IPS DF 6.9 (cell line): ENCODE results near the gene CREBRF.
A peak's percentile ranks its signal among the peaks of the same experiment; 100 is the strongest.
"Not testable (repeated sequence)": the region's sequence is repeated elsewhere in the genome, so short reads cannot be mapped to it uniquely, and the experiment has no call there.

Source experiments
- DNase-seq: peaks from one replicate; pipeline ENCODE4 v3.0.0-alpha.2; 2013; ENCODE audit warnings: low read depth, low spot score
- H3K27ac ChIP-seq: one replicate; pipeline ENCODE4 v1.5.1; 2013; ENCODE audit warnings: low read length, control low read depth
- H3K27me3 ChIP-seq: 2 replicates; pipeline ENCODE4 v1.6.1; 2013; ENCODE audit warnings: mild to moderate bottlenecking, low read length; ENCODE audit not compliant: control insufficient read depth, insufficient read depth
- H3K36me3 ChIP-seq: 2 replicates; pipeline ENCODE4 v1.6.1; 2013; ENCODE audit warnings: low read length; ENCODE audit not compliant: control insufficient read depth, insufficient read depth
- H3K4me1 ChIP-seq: 2 replicates; pipeline ENCODE4 v1.6.1; 2013; ENCODE audit warnings: low read length; ENCODE audit not compliant: control insufficient read depth, insufficient read depth
- H3K4me3 ChIP-seq: 2 replicates; pipeline ENCODE4 v1.5.1; 2013; ENCODE audit warnings: mild to moderate bottlenecking, low read length
- H3K9me3 ChIP-seq: 2 replicates; pipeline ENCODE4 v1.6.1; 2013; ENCODE audit warnings: low read length, inconsistent platforms; ENCODE audit not compliant: control insufficient read depth, insufficient read depth
- WGBS: extraction: QIAGEN DNeasy Blood & Tissue Kit; methylation state at CpG from one replicate; pipeline ENCODE4 v1.1.7; 2013; ENCODE audit warnings: mixed read lengths, missing lambda C conversion rate; ENCODE audit not compliant: insufficient read length, insufficient coverage; 5-methylcytosine and 5-hydroxymethylcytosine counted together

CREBRF gene

DNA sequence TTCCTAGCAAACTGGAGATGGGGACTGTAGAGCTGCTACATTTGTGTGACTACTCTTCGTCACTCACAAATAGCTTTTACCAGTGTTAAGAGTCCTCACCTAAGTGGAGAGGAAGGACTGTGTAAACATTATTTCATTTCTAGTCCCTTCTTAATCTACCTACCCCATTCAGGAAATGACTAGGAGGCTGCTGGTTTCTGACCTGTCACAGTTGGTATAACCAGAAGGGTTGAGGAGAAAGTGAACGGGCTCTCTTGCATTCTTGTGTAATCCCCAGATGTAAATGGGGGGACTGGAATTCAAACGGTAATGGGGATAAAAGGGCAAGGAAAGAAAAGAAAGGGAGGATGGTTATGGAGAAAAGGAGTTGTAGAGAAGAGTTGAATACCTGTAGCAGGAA, 52.8 kb downstream of the CREBRF start:
- 100% methylated on average over 1 of the region's 3 CpGs for WGBS
- Histone ChIP-seq H3K4me1 (peaks cover 1% of the 10 kb centered on the region; the same call in 1 of the 2 replicates), H3K9me3 (no peaks in the 10 kb centered on the region), H3K4me3 (no peak overlapping the region), H3K36me3 (no peaks in the 10 kb centered on the region), H3K27me3 (0 out of 2 replicates have a peak, but pooled peaks cover 1% of the 10 kb centered on the region), H3K27ac (no peak overlapping the region)
- no peak for DNase-seq

DNA sequence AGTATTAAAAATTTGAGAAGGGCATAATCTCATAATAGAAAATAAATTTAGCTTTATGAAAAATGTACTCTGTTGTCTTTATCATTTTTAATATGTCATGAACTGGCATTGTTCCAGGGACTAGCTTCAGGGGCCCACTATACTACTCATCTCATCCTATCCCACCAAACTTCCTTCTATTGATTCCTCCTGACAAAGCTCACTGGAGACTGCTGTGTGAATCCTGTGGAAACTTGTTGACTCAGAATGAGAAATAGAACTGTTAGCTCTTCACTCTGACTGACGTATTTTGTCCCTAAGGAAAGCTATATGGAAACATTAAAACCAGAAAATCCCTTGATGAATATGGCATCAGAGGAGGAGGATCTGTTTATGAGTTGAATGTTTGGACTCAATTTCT, 58.4 kb downstream of the CREBRF start:
- H3K36me3 ChIP-seq: no peaks in the 10 kb centered on the region
- H3K4me1 ChIP-seq: no peaks in the 10 kb centered on the region
- H3K9me3 ChIP-seq: no peaks in the 10 kb centered on the region
- WGBS: no CpG with 5 or more reads among the region's 1 CpG
- no peak overlapping the region for H3K4me3 ChIP-seq
- no peak for DNase-seq
- H3K27ac ChIP-seq: no peak overlapping the region
- H3K27me3 ChIP-seq: no peaks in the 10 kb centered on the region

DNA sequence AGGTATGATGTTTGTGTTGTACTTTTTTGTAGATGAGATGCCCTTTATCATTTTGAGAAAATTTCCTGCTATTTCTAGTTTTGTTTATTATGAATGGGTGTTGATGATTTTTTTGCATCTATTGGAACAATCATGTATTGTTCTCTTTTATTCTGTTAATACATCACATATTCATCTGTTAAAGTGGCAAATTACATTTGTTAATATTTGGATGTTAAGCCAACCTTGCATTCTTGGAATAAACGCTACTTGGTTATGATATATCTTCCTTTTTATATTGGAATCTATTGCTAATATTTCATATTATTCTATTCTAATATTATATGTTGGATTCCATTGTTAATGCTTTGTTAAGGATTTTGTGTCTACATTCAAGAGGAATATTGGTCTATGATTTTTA, 63.6 kb downstream of the CREBRF start:
- Histone ChIP-seq H3K36me3 (no peaks in the 10 kb centered on the region), H3K4me3 (no peak overlapping the region), H3K4me1 (no peaks in the 10 kb centered on the region), H3K27ac (no peak overlapping the region), H3K27me3 (no peaks in the 10 kb centered on the region), H3K9me3 (no peaks in the 10 kb centered on the region)
- no CpG with 5 or more reads among the region's 1 CpG for WGBS
- no peak for DNase-seq

DNA sequence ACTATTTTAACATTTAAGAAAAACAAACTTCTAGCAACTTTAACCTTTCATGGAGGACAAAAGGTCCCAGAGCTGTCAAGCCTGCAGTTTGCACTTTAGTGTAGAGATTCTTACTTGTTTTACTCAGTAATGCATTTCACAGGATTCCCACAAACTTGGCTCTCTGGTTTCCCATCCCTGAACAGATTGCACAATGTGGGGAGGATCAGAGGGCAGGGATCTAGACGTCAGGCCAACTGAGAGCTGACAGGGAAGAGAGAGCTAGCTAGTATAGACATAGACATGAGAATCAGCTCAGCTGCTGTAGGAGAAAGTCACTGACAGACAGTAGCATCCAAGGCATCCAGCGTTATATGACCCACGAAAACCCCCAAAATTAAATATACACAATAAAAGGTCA, 67.3 kb downstream of the CREBRF start:
- no peaks in the 10 kb centered on the region for H3K4me1 ChIP-seq
- H3K36me3 ChIP-seq: no peaks in the 10 kb centered on the region
- no CpG with 5 or more reads among the region's 3 CpGs for WGBS
- H3K9me3 ChIP-seq: no peaks in the 10 kb centered on the region
- no peak for DNase-seq
- no peak overlapping the region for H3K4me3 ChIP-seq
- H3K27me3 ChIP-seq: no peaks in the 10 kb centered on the region
- no peak overlapping the region for H3K27ac ChIP-seq

DNA sequence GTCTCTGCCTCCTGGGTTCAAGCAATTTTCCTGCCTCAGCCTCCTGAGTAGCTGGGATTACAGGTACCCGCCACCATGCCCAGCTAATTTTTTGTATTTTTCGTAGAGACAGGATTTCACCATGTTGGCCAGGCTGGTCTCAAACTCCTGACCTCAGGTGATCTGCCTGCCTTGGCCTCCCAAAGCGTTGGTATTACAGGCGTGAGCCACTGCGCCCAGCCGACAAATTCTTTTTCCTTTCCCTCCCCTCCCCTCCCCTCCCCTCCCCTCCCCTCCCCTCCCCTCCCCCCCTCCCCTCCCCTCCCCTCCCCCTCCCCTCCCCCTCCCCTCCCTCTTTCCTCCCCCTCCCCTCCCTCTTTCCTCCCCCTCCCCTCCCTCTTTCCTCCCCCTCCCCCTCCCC, 76.0 kb downstream of the CREBRF start:
- H3K4me1 ChIP-seq, H3K4me3 ChIP-seq, H3K27me3 ChIP-seq, DNase-seq, H3K27ac ChIP-seq, H3K9me3 ChIP-seq, H3K36me3 ChIP-seq: not testable (repeated sequence)
- no CpG with 5 or more reads among the region's 6 CpGs for WGBS

DNA sequence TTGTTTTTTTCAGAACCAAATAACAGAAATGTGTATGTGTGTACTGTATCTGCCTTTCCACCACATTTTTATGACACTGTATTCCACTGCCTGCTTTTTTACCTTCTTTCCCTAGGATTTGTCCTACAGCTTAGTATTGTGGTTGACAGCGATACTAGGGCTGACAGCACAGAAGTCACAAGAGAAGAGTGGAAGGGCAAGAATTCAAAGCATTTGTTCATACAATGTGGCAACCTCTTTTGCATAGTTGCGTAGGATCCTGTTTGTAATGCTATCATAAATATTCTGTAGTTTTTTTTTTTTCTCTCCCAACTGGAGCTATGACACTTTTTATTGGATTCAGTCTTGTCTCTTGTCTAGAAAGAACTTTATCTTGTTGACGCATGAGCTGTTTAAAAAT, 82.6 kb downstream of the CREBRF start:
- no peaks in the 10 kb centered on the region for H3K9me3 ChIP-seq
- DNase-seq: no peak
- no peak overlapping the region for H3K4me3 ChIP-seq
- H3K27ac ChIP-seq: no peak overlapping the region
- H3K27me3 ChIP-seq: no peaks in the 10 kb centered on the region
- H3K4me1 ChIP-seq: no peaks in the 10 kb centered on the region; the same call in 1 of the 2 replicates
- WGBS: no CpG with 5 or more reads among the region's 3 CpGs
- H3K36me3 ChIP-seq: no peaks in the 10 kb centered on the region

DNA sequence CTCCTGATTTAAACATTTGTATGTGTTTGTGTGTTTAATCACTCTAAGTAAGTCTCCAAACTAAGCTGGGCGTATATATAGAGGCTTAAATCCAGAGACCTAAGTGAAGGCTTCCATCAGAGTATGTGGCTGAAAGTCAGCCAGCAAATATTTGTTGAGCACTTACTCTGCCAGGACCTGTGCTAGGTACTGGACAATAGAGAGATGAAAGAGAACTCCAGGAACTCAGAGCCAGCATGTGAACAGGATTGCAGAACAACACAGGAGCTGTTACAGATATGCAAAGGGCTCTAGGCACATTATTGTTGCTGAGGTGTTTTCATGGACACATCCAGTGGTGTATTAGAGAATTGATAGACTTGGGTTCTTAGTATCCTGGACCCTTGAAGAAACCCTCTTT, 83.5 kb downstream of the CREBRF start:
- no peak for DNase-seq
- no peaks in the 10 kb centered on the region for H3K36me3 ChIP-seq
- H3K9me3 ChIP-seq: no peaks in the 10 kb centered on the region
- no peaks in the 10 kb centered on the region; the same call in 1 of the 2 replicates for H3K4me1 ChIP-seq
- WGBS: no CpG with 5 or more reads among the region's 1 CpG
- no peak overlapping the region for H3K27ac ChIP-seq
- no peak overlapping the region for H3K4me3 ChIP-seq
- H3K27me3 ChIP-seq: no peaks in the 10 kb centered on the region

DNA sequence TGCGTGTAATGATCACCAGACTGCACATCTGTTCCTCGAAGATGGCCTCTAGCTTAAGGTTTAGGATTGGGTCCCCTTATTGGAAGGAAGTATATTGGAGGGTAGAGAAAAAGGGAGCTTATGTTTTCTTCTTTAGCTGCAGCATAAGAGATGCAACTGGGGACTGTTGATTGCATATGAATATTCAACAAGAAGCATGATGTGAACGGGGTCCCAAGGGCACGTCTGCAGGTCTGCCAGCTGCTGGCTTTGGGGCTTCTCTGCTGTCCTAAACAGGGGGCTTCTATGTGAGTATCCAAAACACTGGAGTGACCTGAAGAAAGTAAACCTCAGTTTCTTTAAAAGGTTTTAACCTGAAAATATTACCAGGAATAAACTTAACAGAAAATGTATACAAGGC, 84.6 kb downstream of the CREBRF start:
- no peaks in the 10 kb centered on the region for H3K36me3 ChIP-seq
- no peaks in the 10 kb centered on the region for H3K9me3 ChIP-seq
- no peak overlapping the region for H3K27ac ChIP-seq
- no peaks in the 10 kb centered on the region; the same call in 1 of the 2 replicates for H3K4me1 ChIP-seq
- DNase-seq: no peak
- WGBS: no CpG with 5 or more reads among the region's 4 CpGs
- no peaks in the 10 kb centered on the region for H3K27me3 ChIP-seq
- H3K4me3 ChIP-seq: no peak overlapping the region

DNA sequence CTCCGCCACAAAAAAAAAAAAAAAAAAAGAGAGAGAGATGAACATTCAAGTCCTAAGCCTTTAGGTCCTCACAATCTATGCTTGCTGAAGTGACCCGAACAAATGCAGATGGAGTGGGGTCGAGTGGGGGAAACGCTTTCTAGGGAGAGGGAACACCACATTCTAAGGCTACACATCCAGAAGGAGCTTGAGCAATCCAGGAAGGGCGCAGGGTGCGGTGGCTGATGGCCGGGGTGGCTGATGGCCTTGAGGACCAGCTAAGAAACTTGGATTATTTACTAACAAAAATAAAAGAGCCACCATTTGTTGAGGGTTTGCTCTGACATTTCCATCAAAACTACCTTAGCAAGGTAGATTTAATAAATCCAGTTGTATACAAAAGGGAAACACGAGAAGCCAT, 87.4 kb downstream of the CREBRF start:
- H3K27me3 ChIP-seq: no peaks in the 10 kb centered on the region
- no peaks in the 10 kb centered on the region for H3K36me3 ChIP-seq
- WGBS: no CpG with 5 or more reads among the region's 8 CpGs
- H3K9me3 ChIP-seq: no peaks in the 10 kb centered on the region
- H3K4me1 ChIP-seq: no peaks in the 10 kb centered on the region; the same call in 1 of the 2 replicates
- H3K27ac ChIP-seq: no peak overlapping the region
- no peak overlapping the region for H3K4me3 ChIP-seq
- no peak for DNase-seq

DNA sequence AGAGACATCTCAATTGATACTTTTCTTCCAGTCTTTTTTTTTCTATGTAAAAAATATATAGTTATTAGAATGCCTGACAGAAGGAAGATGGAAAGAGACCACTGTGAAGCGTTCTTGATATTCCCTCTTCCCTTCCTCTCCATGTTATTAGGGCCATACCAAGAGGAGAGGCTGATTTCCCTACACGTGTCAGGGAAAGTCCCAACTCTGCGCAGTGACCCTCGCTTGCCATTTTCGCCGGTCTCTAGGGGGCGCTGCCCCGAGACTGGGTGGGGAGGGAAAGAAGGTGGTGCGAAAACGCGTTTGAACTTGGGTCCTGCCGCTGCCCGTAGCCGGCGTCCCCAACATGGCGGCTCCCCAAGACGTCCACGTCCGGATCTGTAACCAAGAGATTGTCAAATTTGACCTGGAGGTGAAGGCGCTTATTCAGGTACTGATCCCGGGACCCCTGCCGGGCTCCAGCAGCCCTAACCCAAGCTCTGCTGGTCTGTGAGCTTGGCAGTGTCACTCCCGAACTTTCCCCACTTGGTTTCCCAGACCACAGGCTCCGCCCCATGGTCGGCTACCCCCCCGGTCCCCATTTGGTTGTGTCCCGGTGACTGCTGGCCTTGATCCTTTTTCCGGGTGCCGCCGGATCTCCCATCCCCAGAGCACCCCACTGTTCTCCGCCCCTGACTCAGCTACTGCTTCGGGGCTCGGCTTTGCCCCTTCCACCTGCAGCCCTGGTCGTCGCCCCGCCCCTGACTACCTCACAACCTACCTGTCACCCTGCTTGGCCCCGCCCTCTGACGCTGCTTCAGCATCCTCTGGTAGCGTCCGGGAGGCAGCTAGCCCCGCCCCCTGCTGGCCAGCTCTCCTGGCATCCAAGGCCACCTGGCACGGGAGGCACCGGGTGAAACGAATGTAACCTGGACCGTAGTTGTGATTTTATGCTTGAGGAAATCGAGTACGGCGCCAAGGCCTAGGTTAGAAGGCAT, 88.3 kb downstream of the CREBRF start, which contains the start of gene BNIP1:
BNIP1 (plus strand) TSS at position 332 of the 977 bp plus-strand sequence; CDS start at position 347, 15 bp downstream.
- no peak within 1 kb of the TSS for H3K27ac ChIP-seq
- no peaks in the 10 kb centered on the region for H3K27me3 ChIP-seq
- no peaks in the 10 kb centered on the region for H3K36me3 ChIP-seq
- H3K4me1 ChIP-seq: no peaks in the 10 kb centered on the region; the same call in 1 of the 2 replicates
- H3K4me3 ChIP-seq: peak within 1 kb of the TSS; percentile 83; the same call in 1 of the 2 replicates
- no CpG with 5 or more reads among the region's 48 CpGs for WGBS
- H3K9me3 ChIP-seq: no peaks in the 10 kb centered on the region
- peak; percentile 96 for DNase-seq
